OCI-LY3 (cell line): ENCODE results near the gene CEP104.
A peak's percentile ranks its signal among the peaks of the same experiment; 100 is the strongest.

Source experiments
- H2AFZ ChIP-seq: fragments of 200-600, 300-600 bp; shearing (Covaris generic); 2 replicates; pipeline ENCODE4 v1.6.0; 2014; ENCODE audit warnings: antibody characterized with exemption, low read depth, low read length
- H3K27ac ChIP-seq: fragments of 200-600, 300-600 bp; sonication (generic); 2 replicates; pipeline ENCODE4 v1.5.1; 2014; ENCODE audit warnings: mild to moderate bottlenecking, low read length, moderate library complexity, mixed read lengths
- H3K27me3 ChIP-seq: fragments of 200-600, 300-600 bp; sonication (generic); 2 replicates; pipeline ENCODE4 v1.6.1; 2014; ENCODE audit warnings: low read depth, low read length, mixed read lengths
- H3K36me3 ChIP-seq: fragments of 200-600, 300-600 bp; sonication (generic); replicated peaks from 2 replicates; pipeline ENCODE3; 2014; ENCODE audit warnings: low read depth, low read length, mixed read lengths
- H3K4me1 ChIP-seq: fragments of 300-600, 200-600 bp; sonication (generic); 2 replicates; pipeline ENCODE4 v1.6.1; 2014; ENCODE audit warnings: low read length, mixed read lengths
- H3K4me2 ChIP-seq: fragments of 200-600, 300-600 bp; sonication (generic); 2 replicates; pipeline ENCODE4 v1.6.1; 2014; ENCODE audit warnings: low read length, mixed read lengths
- H3K4me3 ChIP-seq: fragments of 300-600, 200-600 bp; sonication (generic); 2 replicates; pipeline ENCODE4 v1.5.1; 2014; ENCODE audit warnings: antibody characterized with exemption, mild to moderate bottlenecking, low read length, moderate library complexity
- H3K79me2 ChIP-seq: fragments of 300-600, 200-600 bp; shearing (Covaris generic); 2 replicates; pipeline ENCODE4 v1.6.1; 2014; ENCODE audit warnings: mild to moderate bottlenecking, low read length, mixed read lengths
- H3K9ac ChIP-seq: fragments of 300-600, 200-600 bp; shearing (Covaris generic); 2 replicates; pipeline ENCODE4 v1.6.0; 2014; ENCODE audit warnings: mild to moderate bottlenecking, low read length, moderate library complexity
- H3K9me3 ChIP-seq: fragments of 200-600, 300-600 bp; shearing (Covaris generic); 2 replicates; pipeline ENCODE4 v1.6.1; 2014; ENCODE audit warnings: low read length, mixed read lengths; ENCODE audit not compliant: insufficient read depth
- H4K20me1 ChIP-seq: fragments of 200-600, 300-600 bp; sonication (generic); 2 replicates; pipeline ENCODE4 v1.6.1; 2016; ENCODE audit warnings: low read length, mixed read lengths; ENCODE audit not compliant: insufficient read depth
- EZH2phosphoT487 ChIP-seq: fragments of 200-600 bp; shearing (Covaris generic); IDR thresholded peaks from 2 replicates; pipeline ENCODE4 v1.6.1; 2018; ENCODE audit warnings: antibody characterized with exemption, mixed run types, low read depth
- TF ChIP-seq, protein P1 (sequence below): fragments of 200-600, 300-600 bp; sonication (generic); IDR thresholded peaks from 2 replicates; pipeline ENCODE4 v1.5.1; 2014; ENCODE audit warnings: antibody characterized with exemption, low read length, low read depth

CEP104 gene

GRCh38 chr1:3774276-3774945 is 82.6 kb downstream of the CEP104 start:
- Histone ChIP-seq H3K4me1 (peaks cover 20% of the 10 kb centered on the region), H3K9ac (no peak overlapping the region), H3K27me3 (peaks cover 6% of the 10 kb centered on the region; the same call in 1 of the 2 replicates), H3K27ac (no peak overlapping the region), H4K20me1 (no peaks in the 10 kb centered on the region), H3K4me3 (no peak overlapping the region), H2AFZ (no peak overlapping the region), H3K9me3 (no peaks in the 10 kb centered on the region), H3K79me2 (no peaks in the 10 kb centered on the region), H3K36me3 (peaks cover under 1% of the 10 kb centered on the region), H3K4me2 (no peak overlapping the region)
- TF ChIP-seq EZH2phosphoT487, result no peak
- TF ChIP-seq, protein P1, sequence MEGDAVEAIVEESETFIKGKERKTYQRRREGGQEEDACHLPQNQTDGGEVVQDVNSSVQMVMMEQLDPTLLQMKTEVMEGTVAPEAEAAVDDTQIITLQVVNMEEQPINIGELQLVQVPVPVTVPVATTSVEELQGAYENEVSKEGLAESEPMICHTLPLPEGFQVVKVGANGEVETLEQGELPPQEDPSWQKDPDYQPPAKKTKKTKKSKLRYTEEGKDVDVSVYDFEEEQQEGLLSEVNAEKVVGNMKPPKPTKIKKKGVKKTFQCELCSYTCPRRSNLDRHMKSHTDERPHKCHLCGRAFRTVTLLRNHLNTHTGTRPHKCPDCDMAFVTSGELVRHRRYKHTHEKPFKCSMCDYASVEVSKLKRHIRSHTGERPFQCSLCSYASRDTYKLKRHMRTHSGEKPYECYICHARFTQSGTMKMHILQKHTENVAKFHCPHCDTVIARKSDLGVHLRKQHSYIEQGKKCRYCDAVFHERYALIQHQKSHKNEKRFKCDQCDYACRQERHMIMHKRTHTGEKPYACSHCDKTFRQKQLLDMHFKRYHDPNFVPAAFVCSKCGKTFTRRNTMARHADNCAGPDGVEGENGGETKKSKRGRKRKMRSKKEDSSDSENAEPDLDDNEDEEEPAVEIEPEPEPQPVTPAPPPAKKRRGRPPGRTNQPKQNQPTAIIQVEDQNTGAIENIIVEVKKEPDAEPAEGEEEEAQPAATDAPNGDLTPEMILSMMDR, result no peak

- H3K4me3 ChIP-seq, result no peak overlapping the region
- no peak overlapping the region for H2AFZ ChIP-seq
- H3K9ac ChIP-seq, result no peak overlapping the region
- peaks cover 20% of the 10 kb centered on the region for H3K4me1 ChIP-seq
- no peaks in the 10 kb centered on the region for H3K9me3 ChIP-seq
- no peak for TF ChIP-seq EZH2phosphoT487
- TF ChIP-seq, protein P1, result no peak
- no peak overlapping the region for H3K27ac ChIP-seq
- H3K36me3 ChIP-seq, result no peaks in the 10 kb centered on the region
- H3K79me2 ChIP-seq, result no peaks in the 10 kb centered on the region
- peaks cover 6% of the 10 kb centered on the region; the same call in 1 of the 2 replicates for H3K27me3 ChIP-seq
- no peaks in the 10 kb centered on the region for H4K20me1 ChIP-seq
- peak overlapping the region; percentile 73 for H3K4me2 ChIP-seq
These were observed 83.3 kb downstream of the CEP104 start for GRCh38 chr1:3773572-3774275.

GRCh38 chr1:3772715-3773571 is 84.1 kb downstream of the CEP104 start, which contains the start of gene SMIM1:
Gene SMIM1, plus strand, starts transcription at chr1:3772749. Its CDS starts 2,625 bp downstream, at chr1:3775374.
- Histone ChIP-seq H4K20me1 (no peaks in the 10 kb centered on the region), H3K79me2 (no peaks in the 10 kb centered on the region), H3K9ac (peak within 1 kb of the TSS; percentile 71), H2AFZ (peak within 1 kb of the TSS; percentile 60; the same call in 1 of the 2 replicates), H3K27me3 (peaks cover 6% of the 10 kb centered on the region; the same call in 1 of the 2 replicates), H3K4me2 (peak within 1 kb of the TSS; percentile 87), H3K4me3 (peak within 1 kb of the TSS; percentile 84), H3K9me3 (no peaks in the 10 kb centered on the region), H3K4me1 (peaks cover 20% of the 10 kb centered on the region), H3K36me3 (no peaks in the 10 kb centered on the region), H3K27ac (peak within 1 kb of the TSS; percentile 27; the same call in 1 of the 2 replicates)
- TF ChIP-seq, protein P1, result no peak
- no peak for TF ChIP-seq EZH2phosphoT487
